NOMO-1 treated with dmso at 0.1 percent for 144 hours (cell line): Measurements from ENCODE around the gene E2F8.

Source experiments
- DNase-seq: peaks from one replicate; lab custom pipeline; 2025; ENCODE audit not compliant: unreplicated experiment; lab: John Stamatoyannopoulos, UW

Gene E2F8

DNA sequence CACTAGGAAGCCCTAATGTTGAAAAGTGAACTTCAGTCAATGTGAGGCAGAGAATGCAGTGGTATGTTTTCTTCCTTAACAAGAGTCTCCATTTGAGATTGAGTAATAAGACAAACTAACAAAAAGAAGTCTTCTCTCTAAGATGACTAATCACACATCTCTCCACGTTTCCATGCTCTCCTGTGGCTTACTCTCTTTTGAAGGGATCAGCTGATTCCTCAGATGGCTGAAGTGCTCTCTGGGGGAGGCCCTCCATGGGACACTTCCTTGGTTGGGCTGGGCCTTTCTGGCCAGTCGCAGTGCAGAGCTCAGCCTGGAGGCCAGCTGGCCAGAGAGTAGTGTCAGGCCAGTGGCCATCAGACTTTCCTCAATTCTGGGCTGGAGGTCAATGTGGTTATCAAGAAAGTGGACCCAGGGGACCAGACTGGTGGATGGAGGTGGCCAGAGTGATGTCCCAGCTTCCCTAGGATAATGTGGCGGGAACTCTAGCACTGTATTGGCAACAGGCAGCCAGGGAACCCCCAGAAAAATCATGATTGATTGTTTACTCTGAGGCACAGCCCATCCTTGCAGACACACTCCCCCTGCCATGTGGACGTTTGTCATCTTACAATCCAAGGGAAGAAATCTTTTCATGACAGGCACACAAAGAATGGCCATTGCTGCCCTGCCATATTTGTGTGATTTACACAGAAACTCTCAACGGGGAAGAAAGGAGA is 53.5 kb downstream of the E2F8 start:
- no peak for DNase-seq

DNA sequence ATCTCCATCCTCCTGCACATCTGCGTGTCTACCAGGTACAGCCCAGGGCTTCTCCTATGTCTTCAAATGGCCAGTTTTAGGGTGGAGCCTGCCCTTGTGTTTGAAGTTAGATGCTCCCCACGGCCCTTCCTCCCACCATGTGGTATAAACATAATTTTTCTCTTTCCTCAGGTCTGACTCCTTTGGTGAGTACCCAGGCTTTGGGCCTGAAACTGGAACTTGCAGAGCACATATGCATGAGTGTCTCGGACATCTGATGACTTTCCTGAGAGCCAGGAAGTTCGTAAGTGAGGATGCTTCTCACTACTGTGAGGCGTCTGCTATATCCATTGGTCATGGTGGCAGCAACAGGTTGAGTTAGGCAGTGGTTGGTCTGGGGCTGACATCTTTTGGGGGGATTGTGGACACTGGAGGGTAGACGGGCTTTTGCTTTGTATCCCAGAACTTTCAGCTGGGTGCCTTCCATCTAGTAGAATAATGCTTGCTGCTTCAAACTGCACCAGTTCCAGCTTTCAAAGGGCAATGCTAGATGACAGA is 55.2 kb downstream of the E2F8 start:
- no peak for DNase-seq

DNA sequence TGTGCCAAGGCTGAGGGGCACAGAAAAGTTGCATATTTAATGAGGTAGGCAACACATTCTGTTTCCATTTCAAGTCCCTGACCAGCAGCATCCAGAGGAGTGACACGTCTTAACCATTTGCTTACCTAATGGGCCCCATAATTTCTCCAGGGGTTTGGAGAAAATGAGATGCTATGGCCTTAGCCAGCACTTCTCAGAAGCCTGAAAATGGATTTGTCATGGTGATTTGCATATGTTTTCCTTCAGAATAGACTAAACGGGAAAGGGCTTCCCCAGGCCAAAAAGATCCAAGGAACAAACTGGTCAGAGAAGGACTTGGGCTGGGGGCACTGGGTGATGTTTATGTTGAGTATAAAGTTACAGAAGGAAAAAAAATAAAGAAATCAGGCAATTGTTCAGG is 55.7 kb downstream of the E2F8 start:
- DNase-seq = no peak

DNA sequence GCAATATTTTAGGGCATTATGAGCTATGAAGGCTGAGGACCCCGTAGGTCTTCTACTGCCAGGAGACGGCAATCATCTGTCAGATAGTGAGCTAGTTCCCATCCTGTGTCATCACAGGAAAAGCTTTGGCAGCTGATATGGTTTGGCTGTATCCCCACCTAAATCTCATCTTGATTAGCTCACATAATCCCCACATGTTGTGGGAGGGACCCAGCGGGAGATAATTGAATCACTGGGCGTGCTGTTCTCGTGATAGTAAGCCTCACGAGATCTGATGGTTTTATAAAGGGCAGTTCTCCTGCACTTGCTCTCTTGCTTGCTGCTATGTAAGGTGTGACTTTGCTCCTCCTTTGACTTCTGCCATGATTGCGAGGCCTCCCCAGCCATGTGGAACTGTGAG is 57.1 kb downstream of the E2F8 start:
- DNase-seq = no peak

DNA sequence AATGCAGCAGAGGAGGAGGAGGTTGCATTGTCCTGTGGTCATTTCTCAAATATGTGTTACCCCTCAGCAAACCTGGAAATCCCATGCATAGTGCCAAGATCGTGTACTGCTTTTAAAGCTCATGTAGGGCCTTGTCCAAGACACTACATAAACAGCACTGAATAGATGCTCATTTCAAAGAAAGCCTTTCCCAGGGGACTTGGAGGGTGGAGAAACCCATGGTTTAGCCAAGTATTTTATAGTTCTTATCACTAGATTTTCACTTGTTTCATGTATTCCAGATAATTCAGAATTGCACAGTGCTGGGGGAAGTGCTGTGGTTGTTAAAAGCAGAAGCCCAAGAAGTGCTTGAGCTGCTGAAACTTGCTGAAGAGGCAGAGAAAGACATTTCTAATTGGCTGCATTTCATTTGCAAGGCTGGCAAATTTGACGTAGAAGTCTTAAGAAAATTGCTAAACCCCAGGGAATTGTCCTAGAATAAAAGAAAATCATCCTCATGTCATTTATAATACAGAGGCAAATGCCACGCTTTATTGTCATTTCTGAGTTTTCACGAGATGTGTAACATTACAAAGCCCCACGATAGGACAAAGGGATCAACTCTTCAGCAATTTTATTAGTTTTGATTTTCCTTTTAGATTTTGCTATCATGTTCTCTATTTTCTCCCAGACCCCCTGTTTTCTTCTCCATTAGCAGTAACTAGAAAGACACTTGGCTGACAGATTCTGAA is 59.0 kb downstream of the E2F8 start:
- DNase-seq = no peak

DNA sequence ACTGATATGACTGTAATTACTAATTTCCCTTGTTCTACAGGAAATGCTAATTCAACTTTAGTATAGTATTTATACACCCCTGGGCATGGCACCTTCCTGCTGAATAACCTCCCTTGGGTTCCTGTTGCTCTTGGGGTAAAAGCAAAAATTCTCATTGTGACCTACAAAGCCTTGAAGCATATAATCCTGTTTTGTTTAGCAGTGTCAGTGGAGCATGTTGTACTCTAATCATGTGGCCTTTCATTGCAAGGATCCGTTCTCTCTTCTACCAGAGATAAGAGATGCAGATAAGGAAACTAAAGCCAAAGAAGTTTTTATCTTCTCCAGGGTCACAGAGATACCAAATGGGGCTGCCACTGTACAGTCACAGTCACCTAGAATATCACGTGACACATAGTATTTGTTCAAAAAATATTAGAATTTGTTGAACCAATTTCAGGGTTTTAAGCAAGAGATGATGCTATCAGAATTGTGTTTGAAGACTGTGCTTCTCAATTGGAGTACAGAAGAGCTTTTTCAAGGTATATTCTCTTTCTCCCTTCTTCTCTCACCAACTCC is 64.0 kb downstream of the E2F8 start:
- DNase-seq = no peak
